Fibroblast of lung (primary cell): ENCODE data around the gene HYAL1. TPM values are rescaled to one million over a fixed set of nuclear protein-coding genes. Genes with fewer than 3 reads are reported as not detected.

Source experiments
- DNase-seq, 2 donors: peaks; one replicate each; pipeline versions ENCODE4 v3.0.0 to v3.0.0-alpha.2; 2010; ENCODE audit warnings: low read depth in 2 of 2
- H2AFZ ChIP-seq: 2 replicates; pipeline ENCODE4 v1.5.1; 2012; ENCODE audit warnings: low read length, control low read depth, inconsistent platforms
- H3K27ac ChIP-seq: 2 replicates; pipeline ENCODE4 v1.5.1; 2011; ENCODE audit warnings: low read length, control low read depth; ENCODE audit not compliant: insufficient read depth
- H3K27me3 ChIP-seq: 2 replicates; pipeline ENCODE4 v1.5.1; 2011; ENCODE audit warnings: mild to moderate bottlenecking, low read length; ENCODE audit not compliant: control insufficient read depth, insufficient read depth
- H3K36me3 ChIP-seq: 2 replicates; pipeline ENCODE4 v1.5.1; 2011; ENCODE audit warnings: low read length; ENCODE audit not compliant: control insufficient read depth, insufficient read depth
- H3K4me1 ChIP-seq: 2 replicates; pipeline ENCODE4 v1.5.1; 2011; ENCODE audit warnings: low read length; ENCODE audit not compliant: control insufficient read depth, insufficient read depth; ENCODE audit errors: extremely low read depth
- H3K4me2 ChIP-seq: 2 replicates; pipeline ENCODE4 v1.5.1; 2011; ENCODE audit warnings: low read length, control low read depth; ENCODE audit not compliant: insufficient read depth; ENCODE audit errors: extremely low read depth
- H3K4me3 ChIP-seq, 4 experiments: fragments of 200-600 bp in 1 of 4; sonication (generic) in 1 of 4; replicated peaks in 1 of 4; 2 replicates each; pipeline ENCODE4 v1.5.1; 2011 to 2016; ENCODE audit warnings: low read length in 4 of 4, low read depth in 3 of 4, mild to moderate bottlenecking in 3 of 4, control low read depth in 2 of 4, inconsistent platforms in 1 of 4, mixed read lengths in 1 of 4; ENCODE audit not compliant: insufficient read depth in 1 of 4; ENCODE audit errors: control extremely low read depth in 1 of 4
- H3K79me2 ChIP-seq: 2 replicates; pipeline ENCODE4 v1.5.1; 2012; ENCODE audit warnings: mild to moderate bottlenecking, low read length, inconsistent platforms; ENCODE audit not compliant: control insufficient read depth, insufficient read depth
- H3K9ac ChIP-seq: 2 replicates; pipeline ENCODE4 v1.5.1; 2011; ENCODE audit warnings: mild to moderate bottlenecking, low read length, control low read depth; ENCODE audit not compliant: insufficient read depth
- H3K9me3 ChIP-seq: 2 replicates; pipeline ENCODE4 v1.5.1; 2012; ENCODE audit warnings: low read depth, low read length; ENCODE audit not compliant: control insufficient read depth, insufficient read depth
- H4K20me1 ChIP-seq: 2 replicates; pipeline ENCODE4 v1.5.1; 2011; ENCODE audit warnings: low read length; ENCODE audit not compliant: control insufficient read depth, insufficient read depth; ENCODE audit errors: extremely low read depth
- CTCF ChIP-seq, 2 donors: IDR thresholded peaks in 1 of 2; conservative IDR thresholded peaks in 1 of 2; 1 replicate in 1 of 2; 2 replicates in 1 of 2; pipeline ENCODE4 v1.5.1; 2011 to 2012; ENCODE audit warnings: low read length in 2 of 2, control low read depth in 1 of 2, inconsistent platforms in 1 of 2, low read depth in 1 of 2, mild to moderate bottlenecking in 1 of 2
- EZH2 ChIP-seq: IDR thresholded peaks from 2 replicates; pipeline ENCODE4 v1.5.1; 2012; ENCODE audit warnings: low read length, control low read depth, mild to moderate bottlenecking; ENCODE audit errors: missing control alignments
- polyA plus RNA-seq, 2 donors: library from polyadenylated mRNA; depleted of rRNA in 1 of 2; stranded (reverse) in 1 of 2; unstranded in 1 of 2; fragments of >200 nt; gene quantifications; 2 replicates each; pipeline ENCODE4 v1.2.1, GENCODE V29; 2011 to 2012; ENCODE audit warnings: missing spikeins in 1 of 2
- total RNA-seq: library from RNA; depleted of rRNA; stranded (reverse); fragments of >200 nt; gene quantifications from 2 replicates; pipeline ENCODE4 v1.2.1, GENCODE V29; 2014

The HYAL1 gene
- total and polyA plus RNA-seq, 2 donors (not counting 1 experiment from before 2014, with no cell fraction given), result 1.3 to 2.5 TPM

GRCh38 chr3:50318163-50318562 lies 14.8 kb upstream of the HYAL1 start:
- no peak overlapping the region for H3K4me2 ChIP-seq
- no peaks in the 10 kb centered on the region for H4K20me1 ChIP-seq
- H3K27ac ChIP-seq, result no peak overlapping the region

GRCh38 chr3:50317300-50317699 lies 13.9 kb upstream of the HYAL1 start:
- no peaks in the 10 kb centered on the region for H3K27me3 ChIP-seq
- peaks cover 18% of the 10 kb centered on the region for H3K36me3 ChIP-seq
- TF ChIP-seq CTCF (conservative IDR thresholded peaks at IDR 0.05 in 1 of 2, IDR thresholded peaks at IDR 0.05 in 1 of 2; ENCODE audit: low read depth in 1 of 2, low read length in 2 of 2) (no peak), EZH2 (no peak)
- no peak overlapping the region for H3K27ac ChIP-seq
- no peak for DNase-seq
- H3K79me2 ChIP-seq, result peaks cover 23% of the 10 kb centered on the region
- no peak overlapping the region for H3K9ac ChIP-seq
- no peaks in the 10 kb centered on the region for H3K9me3 ChIP-seq
- no peaks in the 10 kb centered on the region for H4K20me1 ChIP-seq
- no peak overlapping the region for H3K4me2 ChIP-seq
- no peak overlapping the region for H2AFZ ChIP-seq
- H3K4me1 ChIP-seq, result peaks cover 5% of the 10 kb centered on the region
- no peak overlapping the region for H3K4me3 ChIP-seq

More at GRCh38 chr3:50318163-50318562, 14.8 kb upstream of the HYAL1 start:
- Histone ChIP-seq H3K36me3 (peaks cover 18% of the 10 kb centered on the region), H3K27me3 (no peaks in the 10 kb centered on the region), H3K4me1 (peaks cover 7% of the 10 kb centered on the region), H3K9ac (no peak overlapping the region), H3K4me3 (no peak overlapping the region), H3K79me2 (peaks cover 23% of the 10 kb centered on the region), H3K9me3 (no peaks in the 10 kb centered on the region), H2AFZ (no peak overlapping the region)
- no peak for DNase-seq
- TF ChIP-seq CTCF (conservative IDR thresholded peaks at IDR 0.05 in 1 of 2, IDR thresholded peaks at IDR 0.05 in 1 of 2; ENCODE audit: low read depth in 1 of 2, low read length in 2 of 2) (no peak), EZH2 (no peak)

GRCh38 chr3:50316657-50317242 lies 13.4 kb upstream of the HYAL1 start:
- Histone ChIP-seq H3K27ac (no peak overlapping the region), H3K79me2 (peaks cover 23% of the 10 kb centered on the region), H3K4me3 (no peak overlapping the region), H3K4me1 (peaks cover 5% of the 10 kb centered on the region), H4K20me1 (no peaks in the 10 kb centered on the region), H3K4me2 (no peak overlapping the region), H3K36me3 (peaks cover 18% of the 10 kb centered on the region), H3K9me3 (no peaks in the 10 kb centered on the region), H3K9ac (no peak overlapping the region), H2AFZ (no peak overlapping the region), H3K27me3 (no peaks in the 10 kb centered on the region)
- TF ChIP-seq CTCF (conservative IDR thresholded peaks at IDR 0.05 in 1 of 2, IDR thresholded peaks at IDR 0.05 in 1 of 2; ENCODE audit: low read depth in 1 of 2, low read length in 2 of 2) (no peak), EZH2 (no peak)
- DNase-seq, result peak in 1 of 2 donors; percentile 79
